ENCODE data around the gene MCCC1. TPM values are rescaled to one million over a fixed set of nuclear protein-coding genes. Genes with fewer than 3 reads are reported as not detected.

MCCC1 gene
- total and polyA plus RNA-seq, 2 of the 13 experiments (the other 11 are each of a cell fraction or from before 2014, with no cell fraction given), result 11.7 to 30.1 TPM

DNA sequence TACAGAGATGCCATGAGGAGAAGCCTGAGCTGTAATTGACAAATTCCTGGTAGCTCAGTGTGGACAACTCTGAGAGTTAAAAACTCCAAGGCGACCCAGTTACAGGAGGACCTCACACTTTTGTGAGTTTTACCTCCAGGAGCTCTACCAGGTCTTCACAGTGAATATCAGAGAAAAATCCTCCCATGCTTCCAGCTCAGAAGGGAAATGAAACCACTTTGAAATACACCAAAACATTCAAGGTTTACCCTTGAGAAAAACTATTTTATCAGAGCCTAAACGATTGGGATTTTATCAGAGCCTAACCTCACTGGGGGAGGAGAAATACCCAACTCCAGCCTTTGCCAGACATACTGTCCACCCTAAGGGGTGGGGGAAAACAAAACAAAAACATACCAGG is 52.4 kb downstream of the MCCC1 start:
- Histone ChIP-seq H3K4me1 (ENCODE audit: insufficient read depth, low read length) (no peaks in the 10 kb centered on the region), H3K4me2 (ENCODE audit: low read depth, low read length) (no peak overlapping the region), H3K4me3 (replicated peaks in 1 of 3; ENCODE audit: insufficient read depth in 1 of 3, low read depth in 2 of 3, low read length in 3 of 3) (no peak overlapping the region), H3K9me3 (ENCODE audit: low read length) (no peaks in the 10 kb centered on the region), H3K27ac (ENCODE audit: extremely low read length, insufficient read depth, low read length) (no peak overlapping the region), H3K79me2 (ENCODE audit: insufficient read depth, low read length) (no peaks in the 10 kb centered on the region), H2AFZ (ENCODE audit: low read length) (no peak overlapping the region), H3K36me3 (replicated peaks in 1 of 2; ENCODE audit: control insufficient read depth in 1 of 2, insufficient read depth in 2 of 2, low read length in 2 of 2) (peaks cover 9 to 25% of the 10 kb centered on the region in 2 experiments; a peak in 4 of 5 replicates), H4K20me1 (ENCODE audit: insufficient read depth, low read length) (no peaks in the 10 kb centered on the region), H3K27me3 (ENCODE audit: control insufficient read depth in 1 of 2, insufficient read depth in 2 of 2, low read length in 2 of 2) (no peaks in the 10 kb centered on the region), H3K9ac (ENCODE audit: insufficient read depth, low read depth, low read length) (no peak overlapping the region)
- WGBS (ENCODE audit: low lambda C conversion rate), result 92% methylated on average over 2 of the region's 2 CpGs
- in situ Hi-C loops (cut with HindIII; ENCODE audit: extremely low pct_ligation_motif_present, low pct_unique_long_range_greater_than_20kb) (no loop called here), intact Hi-C loops (cut with micrococcal nuclease; ENCODE audit: unreplicated experiment) (no loop called here)
- no peak for TF ChIP-seq MEF2D (CRISPR knock-in tag; IDR thresholded peaks at IDR 0.05)
- no peak for TF ChIP-seq NFE2L1 (CRISPR knock-in tag; IDR thresholded peaks at IDR 0.05; ENCODE audit: borderline replicate concordance)
- TF ChIP-seq NRL (CRISPR knock-in tag; IDR thresholded peaks at IDR 0.05; ENCODE audit: borderline replicate concordance), result no peak
- no peak for TF ChIP-seq ZNF780A (CRISPR knock-in tag; IDR thresholded peaks at IDR 0.05)
- TF ChIP-seq, protein P1, sequence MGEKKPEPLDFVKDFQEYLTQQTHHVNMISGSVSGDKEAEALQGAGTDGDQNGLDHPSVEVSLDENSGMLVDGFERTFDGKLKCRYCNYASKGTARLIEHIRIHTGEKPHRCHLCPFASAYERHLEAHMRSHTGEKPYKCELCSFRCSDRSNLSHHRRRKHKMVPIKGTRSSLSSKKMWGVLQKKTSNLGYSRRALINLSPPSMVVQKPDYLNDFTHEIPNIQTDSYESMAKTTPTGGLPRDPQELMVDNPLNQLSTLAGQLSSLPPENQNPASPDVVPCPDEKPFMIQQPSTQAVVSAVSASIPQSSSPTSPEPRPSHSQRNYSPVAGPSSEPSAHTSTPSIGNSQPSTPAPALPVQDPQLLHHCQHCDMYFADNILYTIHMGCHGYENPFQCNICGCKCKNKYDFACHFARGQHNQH (CRISPR knock-in tag; IDR thresholded peaks at IDR 0.05), result no peak
- TF ChIP-seq NFIC (IDR thresholded peaks at IDR 0.05; ENCODE audit: low read length), result no peak
- no peak for TF ChIP-seq GATAD1 (CRISPR knock-in tag; IDR thresholded peaks at IDR 0.05)
- TF ChIP-seq ZFP36L2 (CRISPR knock-in tag; IDR thresholded peaks at IDR 0.05), result no peak
- no peak for TF ChIP-seq SOX5 (CRISPR knock-in tag; IDR thresholded peaks at IDR 0.05; ENCODE audit: borderline replicate concordance)
- TF ChIP-seq, protein P2, sequence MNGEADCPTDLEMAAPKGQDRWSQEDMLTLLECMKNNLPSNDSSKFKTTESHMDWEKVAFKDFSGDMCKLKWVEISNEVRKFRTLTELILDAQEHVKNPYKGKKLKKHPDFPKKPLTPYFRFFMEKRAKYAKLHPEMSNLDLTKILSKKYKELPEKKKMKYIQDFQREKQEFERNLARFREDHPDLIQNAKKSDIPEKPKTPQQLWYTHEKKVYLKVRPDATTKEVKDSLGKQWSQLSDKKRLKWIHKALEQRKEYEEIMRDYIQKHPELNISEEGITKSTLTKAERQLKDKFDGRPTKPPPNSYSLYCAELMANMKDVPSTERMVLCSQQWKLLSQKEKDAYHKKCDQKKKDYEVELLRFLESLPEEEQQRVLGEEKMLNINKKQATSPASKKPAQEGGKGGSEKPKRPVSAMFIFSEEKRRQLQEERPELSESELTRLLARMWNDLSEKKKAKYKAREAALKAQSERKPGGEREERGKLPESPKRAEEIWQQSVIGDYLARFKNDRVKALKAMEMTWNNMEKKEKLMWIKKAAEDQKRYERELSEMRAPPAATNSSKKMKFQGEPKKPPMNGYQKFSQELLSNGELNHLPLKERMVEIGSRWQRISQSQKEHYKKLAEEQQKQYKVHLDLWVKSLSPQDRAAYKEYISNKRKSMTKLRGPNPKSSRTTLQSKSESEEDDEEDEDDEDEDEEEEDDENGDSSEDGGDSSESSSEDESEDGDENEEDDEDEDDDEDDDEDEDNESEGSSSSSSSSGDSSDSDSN (CRISPR knock-in tag; IDR thresholded peaks at IDR 0.05), result no peak
- TF ChIP-seq ZNF709 (CRISPR knock-in tag; IDR thresholded peaks at IDR 0.05), result no peak
- TF ChIP-seq ZFX (CRISPR knock-in tag; IDR thresholded peaks at IDR 0.05; ENCODE audit: low read depth), result no peak
- TF ChIP-seq ZNF75D (CRISPR knock-in tag; IDR thresholded peaks at IDR 0.05; ENCODE audit: borderline replicate concordance), result no peak
- no peak for TF ChIP-seq ZNF629 (CRISPR knock-in tag; conservative IDR thresholded peaks at IDR 0.05)
- no peak for TF ChIP-seq KMT2B (CRISPR knock-in tag; IDR thresholded peaks at IDR 0.05)
- TF ChIP-seq, protein P3, sequence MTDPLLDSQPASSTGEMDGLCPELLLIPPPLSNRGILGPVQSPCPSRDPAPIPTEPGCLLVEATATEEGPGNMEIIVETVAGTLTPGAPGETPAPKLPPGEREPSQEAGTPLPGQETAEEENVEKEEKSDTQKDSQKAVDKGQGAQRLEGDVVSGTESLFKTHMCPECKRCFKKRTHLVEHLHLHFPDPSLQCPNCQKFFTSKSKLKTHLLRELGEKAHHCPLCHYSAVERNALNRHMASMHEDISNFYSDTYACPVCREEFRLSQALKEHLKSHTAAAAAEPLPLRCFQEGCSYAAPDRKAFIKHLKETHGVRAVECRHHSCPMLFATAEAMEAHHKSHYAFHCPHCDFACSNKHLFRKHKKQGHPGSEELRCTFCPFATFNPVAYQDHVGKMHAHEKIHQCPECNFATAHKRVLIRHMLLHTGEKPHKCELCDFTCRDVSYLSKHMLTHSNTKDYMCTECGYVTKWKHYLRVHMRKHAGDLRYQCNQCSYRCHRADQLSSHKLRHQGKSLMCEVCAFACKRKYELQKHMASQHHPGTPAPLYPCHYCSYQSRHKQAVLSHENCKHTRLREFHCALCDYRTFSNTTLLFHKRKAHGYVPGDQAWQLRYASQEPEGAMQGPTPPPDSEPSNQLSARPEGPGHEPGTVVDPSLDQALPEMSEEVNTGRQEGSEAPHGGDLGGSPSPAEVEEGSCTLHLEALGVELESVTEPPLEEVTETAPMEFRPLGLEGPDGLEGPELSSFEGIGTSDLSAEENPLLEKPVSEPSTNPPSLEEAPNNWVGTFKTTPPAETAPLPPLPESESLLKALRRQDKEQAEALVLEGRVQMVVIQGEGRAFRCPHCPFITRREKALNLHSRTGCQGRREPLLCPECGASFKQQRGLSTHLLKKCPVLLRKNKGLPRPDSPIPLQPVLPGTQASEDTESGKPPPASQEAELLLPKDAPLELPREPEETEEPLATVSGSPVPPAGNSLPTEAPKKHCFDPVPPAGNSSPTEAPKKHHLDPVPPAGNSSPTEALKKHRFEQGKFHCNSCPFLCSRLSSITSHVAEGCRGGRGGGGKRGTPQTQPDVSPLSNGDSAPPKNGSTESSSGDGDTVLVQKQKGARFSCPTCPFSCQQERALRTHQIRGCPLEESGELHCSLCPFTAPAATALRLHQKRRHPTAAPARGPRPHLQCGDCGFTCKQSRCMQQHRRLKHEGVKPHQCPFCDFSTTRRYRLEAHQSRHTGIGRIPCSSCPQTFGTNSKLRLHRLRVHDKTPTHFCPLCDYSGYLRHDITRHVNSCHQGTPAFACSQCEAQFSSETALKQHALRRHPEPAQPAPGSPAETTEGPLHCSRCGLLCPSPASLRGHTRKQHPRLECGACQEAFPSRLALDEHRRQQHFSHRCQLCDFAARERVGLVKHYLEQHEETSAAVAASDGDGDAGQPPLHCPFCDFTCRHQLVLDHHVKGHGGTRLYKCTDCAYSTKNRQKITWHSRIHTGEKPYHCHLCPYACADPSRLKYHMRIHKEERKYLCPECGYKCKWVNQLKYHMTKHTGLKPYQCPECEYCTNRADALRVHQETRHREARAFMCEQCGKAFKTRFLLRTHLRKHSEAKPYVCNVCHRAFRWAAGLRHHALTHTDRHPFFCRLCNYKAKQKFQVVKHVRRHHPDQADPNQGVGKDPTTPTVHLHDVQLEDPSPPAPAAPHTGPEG (CRISPR knock-in tag; IDR thresholded peaks at IDR 0.05), result no peak
- no peak for TF ChIP-seq ZNF589 (CRISPR knock-in tag; conservative IDR thresholded peaks at IDR 0.05)
- TF ChIP-seq HCFC1 (IDR thresholded peaks at IDR 0.05; ENCODE audit: low read depth, low read length), result no peak
- ChIA-PET POLR2A (no interaction called here), CTCF (ENCODE audit: low intra/inter-chr PET ratio, low total read pairs) (no interaction called here)
- ATAC-seq (no peak), FAIRE-seq (no peak), DNase-seq (ENCODE audit: low spot score) (no peak)
- BruUV-seq (replicated peaks), result no TSS peak

All from HepG2 (cell line).